Measurements from ENCODE around the gene RFX8.

DNA sequence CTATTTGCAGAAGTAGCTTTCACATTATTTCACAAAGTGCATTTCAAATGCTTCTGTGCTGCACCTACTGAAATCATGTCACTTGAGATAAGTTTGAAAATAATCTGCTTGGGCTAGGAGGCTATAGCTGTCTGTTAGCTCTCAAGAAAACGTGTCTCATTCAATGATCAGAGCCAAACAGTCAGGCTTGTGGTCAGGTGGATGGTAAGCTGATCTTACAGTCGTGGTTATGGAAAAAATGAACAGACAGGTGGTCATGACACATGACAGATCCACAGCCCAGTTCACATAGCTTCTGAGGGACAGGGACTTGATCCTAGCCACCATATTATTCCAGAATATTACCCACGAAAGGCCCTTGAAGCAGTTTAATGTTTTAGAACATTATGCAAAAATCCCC, 26.5 kb upstream of the RFX8 start:
- TF ChIP-seq GATA2 (IDR thresholded peaks at IDR 0.05; ENCODE audit: low read depth, low read length): no peak
- TF ChIP-seq GATA3 (IDR thresholded peaks at IDR 0.05; ENCODE audit: low read depth, low read length): no peak
